22Rv1 (cell line): ENCODE results near the gene ACSS2.
A peak's percentile ranks its signal among the peaks of the same experiment; 100 is the strongest.

Source experiments
- H3K27ac ChIP-seq: fragments of 450-650 bp; 2 replicates; pipeline ENCODE4 v1.5.1; 2017
- ZFX ChIP-seq: fragments of 450-650 bp; IDR thresholded peaks from 2 replicates; pipeline ENCODE4 v1.6.1; 2017; ENCODE audit warnings: antibody characterized with exemption, borderline replicate concordance
- TF ChIP-seq, protein P1 (sequence below): fragments of 450-650 bp; IDR thresholded peaks from 2 replicates; pipeline ENCODE4 v1.5.1; 2017; ENCODE audit warnings: mild to moderate bottlenecking

The ACSS2 gene

DNA sequence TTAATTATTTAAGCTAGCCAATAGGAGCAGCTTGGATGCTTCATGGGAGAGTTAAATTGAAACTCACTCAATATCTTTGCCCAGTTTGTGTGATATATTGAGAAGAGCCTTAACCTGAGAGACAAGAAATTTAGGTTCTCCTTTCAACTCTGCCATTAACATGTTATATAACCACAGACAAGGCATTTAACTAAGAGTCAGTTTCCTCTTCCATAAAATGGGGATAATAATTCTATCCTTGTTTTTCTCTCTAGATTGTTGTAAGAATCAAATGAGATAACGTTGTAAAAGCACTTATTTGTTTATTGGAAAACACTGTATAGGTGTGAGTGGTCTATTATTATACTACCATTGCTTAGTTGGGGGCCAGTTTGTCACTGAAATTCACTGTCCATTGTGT is 7.8 kb downstream of the ACSS2 start:
- peak overlapping the region; percentile 57 for H3K27ac ChIP-seq
- TF ChIP-seq, protein P1, sequence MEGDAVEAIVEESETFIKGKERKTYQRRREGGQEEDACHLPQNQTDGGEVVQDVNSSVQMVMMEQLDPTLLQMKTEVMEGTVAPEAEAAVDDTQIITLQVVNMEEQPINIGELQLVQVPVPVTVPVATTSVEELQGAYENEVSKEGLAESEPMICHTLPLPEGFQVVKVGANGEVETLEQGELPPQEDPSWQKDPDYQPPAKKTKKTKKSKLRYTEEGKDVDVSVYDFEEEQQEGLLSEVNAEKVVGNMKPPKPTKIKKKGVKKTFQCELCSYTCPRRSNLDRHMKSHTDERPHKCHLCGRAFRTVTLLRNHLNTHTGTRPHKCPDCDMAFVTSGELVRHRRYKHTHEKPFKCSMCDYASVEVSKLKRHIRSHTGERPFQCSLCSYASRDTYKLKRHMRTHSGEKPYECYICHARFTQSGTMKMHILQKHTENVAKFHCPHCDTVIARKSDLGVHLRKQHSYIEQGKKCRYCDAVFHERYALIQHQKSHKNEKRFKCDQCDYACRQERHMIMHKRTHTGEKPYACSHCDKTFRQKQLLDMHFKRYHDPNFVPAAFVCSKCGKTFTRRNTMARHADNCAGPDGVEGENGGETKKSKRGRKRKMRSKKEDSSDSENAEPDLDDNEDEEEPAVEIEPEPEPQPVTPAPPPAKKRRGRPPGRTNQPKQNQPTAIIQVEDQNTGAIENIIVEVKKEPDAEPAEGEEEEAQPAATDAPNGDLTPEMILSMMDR: no peak
- TF ChIP-seq ZFX: no peak

DNA sequence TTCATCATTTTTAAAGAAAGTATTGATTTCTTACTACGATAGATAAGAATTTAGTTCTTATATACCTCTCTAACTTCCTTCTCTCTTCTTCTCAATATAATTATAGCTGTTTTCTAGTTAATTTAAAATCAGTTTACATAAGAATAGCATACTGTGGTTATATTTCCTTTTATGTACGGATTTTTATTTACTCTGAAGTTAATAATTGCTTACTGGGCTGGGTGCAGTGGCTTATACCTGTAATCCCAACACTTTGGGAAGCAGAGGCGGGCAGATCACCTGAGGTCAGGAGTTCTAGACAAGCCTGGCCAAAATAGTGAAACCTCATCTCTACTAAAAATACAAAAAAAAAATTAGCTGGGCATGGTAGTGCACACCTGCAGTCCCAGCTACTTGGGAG is 9.7 kb downstream of the ACSS2 start:
- peak overlapping the region; percentile 57 for H3K27ac ChIP-seq
- TF ChIP-seq, protein P1: no peak
- TF ChIP-seq ZFX: no peak

DNA sequence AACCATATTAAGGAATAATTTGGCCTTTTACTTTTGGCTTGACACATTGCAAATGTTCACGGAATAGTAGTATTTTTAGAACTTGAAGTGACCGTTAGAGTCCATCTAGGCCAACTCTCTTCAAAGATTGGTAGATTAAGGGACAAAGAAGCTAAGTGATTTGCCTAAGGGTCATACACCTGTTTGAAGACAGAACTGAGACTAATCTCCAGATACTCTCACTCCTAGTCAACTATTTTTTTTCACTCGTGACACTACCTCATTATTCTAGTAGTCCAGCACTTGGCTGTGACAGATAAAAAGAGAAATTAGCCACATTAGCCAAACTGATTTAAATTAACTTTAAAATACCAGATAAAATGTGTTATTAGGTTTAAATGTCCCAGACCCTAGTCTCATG is 10.6 kb downstream of the ACSS2 start:
- H3K27ac ChIP-seq: peak overlapping the region; percentile 57
- TF ChIP-seq, protein P1: no peak
- TF ChIP-seq ZFX: no peak

DNA sequence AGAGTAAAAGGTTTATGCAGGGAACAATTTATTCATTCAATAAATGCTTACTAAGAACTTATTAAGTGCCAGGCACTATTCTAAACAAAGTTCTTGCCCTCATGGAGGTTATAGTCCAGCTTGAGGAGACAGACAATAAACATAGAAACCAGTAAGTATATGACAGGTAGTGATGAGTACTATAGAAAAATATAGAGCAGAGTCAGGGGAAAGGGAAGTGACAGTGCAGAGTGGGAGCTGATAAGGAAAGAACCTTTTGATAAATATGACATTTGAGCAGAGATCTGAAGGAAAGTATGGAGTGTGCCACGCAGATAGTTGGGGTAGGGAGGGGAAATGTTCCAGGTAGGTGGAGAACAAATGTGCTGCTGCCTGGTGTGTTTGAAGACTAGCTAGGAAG is 12.1 kb downstream of the ACSS2 start:
- TF ChIP-seq, protein P1: no peak
- no peak for TF ChIP-seq ZFX
- H3K27ac ChIP-seq: no peak overlapping the region

DNA sequence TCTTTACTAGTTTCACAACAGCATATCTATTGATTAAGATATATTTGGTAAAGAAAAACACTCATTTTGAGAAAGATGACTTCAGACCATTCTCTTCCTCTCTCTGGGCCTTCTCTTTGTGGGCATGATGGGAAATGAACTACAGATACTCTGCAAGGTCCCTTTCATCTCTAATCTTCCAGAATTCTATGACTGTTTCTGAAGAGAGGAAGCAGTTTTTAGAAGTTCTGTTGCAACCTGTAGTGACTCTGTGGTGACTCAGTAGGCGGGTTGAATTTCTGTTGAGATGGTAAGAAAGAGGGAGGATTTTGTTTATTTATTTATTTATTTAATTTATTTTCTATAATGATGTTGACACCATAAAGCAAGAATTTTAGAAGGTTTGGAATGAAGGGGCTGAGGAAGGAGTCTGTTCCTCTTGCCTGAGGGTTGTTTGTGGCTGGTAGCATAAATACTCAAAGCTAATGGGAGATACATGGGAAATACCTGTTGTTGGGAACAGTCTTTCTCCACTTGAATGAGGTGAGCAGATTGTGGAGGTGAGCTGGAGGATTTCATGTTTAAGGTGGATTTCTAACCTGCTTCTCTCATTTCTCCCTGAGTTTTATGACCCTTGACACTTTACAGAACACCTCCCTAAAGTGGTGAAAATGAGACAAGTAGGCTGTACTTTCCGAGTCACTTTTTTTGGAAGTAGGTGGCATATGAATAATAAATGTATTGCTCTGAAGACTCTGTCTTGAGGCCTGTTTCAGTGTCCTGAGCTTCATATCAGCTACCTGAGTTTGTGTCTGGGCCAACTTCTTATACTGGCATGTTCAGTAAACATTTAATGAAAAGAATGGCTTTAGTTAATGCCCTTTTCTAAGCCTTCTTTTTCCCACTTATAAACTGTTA is 15.0 kb downstream of the ACSS2 start:
- no peak overlapping the region for H3K27ac ChIP-seq
- TF ChIP-seq, protein P1: no peak

DNA sequence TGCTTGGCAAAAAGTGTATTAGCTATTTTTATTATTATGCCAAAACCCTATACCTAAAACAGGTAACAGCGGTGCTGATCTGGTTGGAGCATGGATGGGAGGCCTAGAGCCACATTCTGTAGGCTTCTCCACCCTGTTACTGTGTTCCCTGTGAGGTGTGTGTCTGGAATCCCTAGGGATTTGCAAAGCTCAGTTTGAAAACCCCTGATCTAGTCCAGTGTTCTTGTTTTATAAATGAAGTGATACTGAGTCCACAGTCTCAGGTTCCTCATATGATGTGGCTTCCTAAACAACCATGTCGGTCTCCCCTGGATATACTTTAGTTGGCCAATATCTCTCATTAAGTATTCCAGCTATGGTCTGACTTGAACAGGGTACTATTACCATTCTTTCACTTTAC is 16.3 kb downstream of the ACSS2 start:
- H3K27ac ChIP-seq: no peak overlapping the region
- TF ChIP-seq, protein P1: no peak
- no peak for TF ChIP-seq ZFX

DNA sequence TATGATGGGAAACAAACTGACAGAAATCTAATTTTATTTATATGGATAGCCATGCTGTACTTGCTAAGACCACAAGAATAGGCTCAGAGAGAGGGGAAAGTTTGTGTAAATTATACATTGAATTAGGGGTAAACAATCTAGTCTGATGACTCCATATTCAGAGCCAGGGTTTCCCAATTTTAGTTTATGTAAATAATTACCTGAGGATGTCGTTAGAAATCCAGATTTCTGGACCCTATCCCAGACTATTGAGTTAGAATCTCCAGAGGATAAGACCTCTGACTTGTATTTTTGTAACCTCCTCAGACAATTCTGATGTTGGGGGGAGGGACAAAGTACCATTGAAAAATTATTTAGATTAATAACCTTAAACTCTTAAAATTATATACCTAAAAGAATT is 18.3 kb downstream of the ACSS2 start:
- TF ChIP-seq, protein P1: no peak
- TF ChIP-seq ZFX: no peak
- no peak overlapping the region for H3K27ac ChIP-seq
